HepG2 (cell line): ENCODE results near the gene SNX11.

Experiments used
- CTCF ChIP-seq: sonication (generic); formaldehyde crosslinking; IDR thresholded peaks from 2 replicates; pipeline ENCODE4 v1.5.0; 2020; ENCODE audit warnings: mild to moderate bottlenecking, missing genetic modification reagents, moderate library complexity
- DNMT3B ChIP-seq: conservative IDR thresholded peaks from 2 replicates; pipeline ENCODE4 v1.6.1; 2016; ENCODE audit warnings: missing biosample characterization, control low read depth
- IKZF1 ChIP-seq: fragments of 450-650 bp; IDR thresholded peaks from 2 replicates; pipeline ENCODE4 v1.7.1; 2016
- MAFK ChIP-seq, 2 experiments: IDR thresholded peaks in 1 of 2; conservative IDR thresholded peaks in 1 of 2; 2 replicates each; pipeline ENCODE4 v1.6.1; 2011; ENCODE audit warnings: improper control_type of control experiment in 2 of 2, low read length in 2 of 2
- NCOR1 ChIP-seq: fragments of 200-600 bp; sonication (generic); IDR thresholded peaks from 2 replicates; pipeline ENCODE4 v1.7.0; 2017; ENCODE audit warnings: antibody characterized with exemption, low read length, borderline replicate concordance
- RELA ChIP-seq: sonication (generic); formaldehyde crosslinking; IDR thresholded peaks from 2 replicates; pipeline ENCODE4 v1.4.0; 2020; ENCODE audit warnings: missing genetic modification reagents
- REST ChIP-seq, 2 experiments: IDR thresholded peaks; 2 replicates each; pipeline ENCODE4 v1.6.1; 2011 to 2012; ENCODE audit warnings: low read length in 2 of 2, borderline replicate concordance in 1 of 2, low read depth in 1 of 2, mild to moderate bottlenecking in 1 of 2, moderate library complexity in 1 of 2
- RFX5 ChIP-seq: IDR thresholded peaks from 2 replicates; pipeline ENCODE4 v1.6.1; 2011; ENCODE audit warnings: low read depth, low read length, improper control_type of control experiment
- ZNF274 ChIP-seq: sonication (generic); formaldehyde crosslinking; IDR thresholded peaks from 2 replicates; pipeline ENCODE4 v1.5.1; 2020; ENCODE audit warnings: mild to moderate bottlenecking, missing genetic modification reagents
- ZZZ3 ChIP-seq: sonication (generic); formaldehyde crosslinking; IDR thresholded peaks from 2 replicates; pipeline ENCODE4 v1.4.0; 2020; ENCODE audit warnings: missing genetic modification reagents, mild to moderate bottlenecking, borderline replicate concordance

- TF ChIP-seq CTCF, result no peak
- TF ChIP-seq DNMT3B (CRISPR knock-in tag), result no peak
- TF ChIP-seq RELA (CRISPR knock-in tag), result no peak
- no peak for TF ChIP-seq ZZZ3 (CRISPR knock-in tag)
- TF ChIP-seq REST (IDR thresholded peaks at IDR 0.05; ENCODE audit: borderline replicate concordance in 1 of 2, low read depth in 1 of 2, low read length in 2 of 2), result no peak
- TF ChIP-seq NCOR1, result no peak
- TF ChIP-seq ZNF274 (CRISPR knock-in tag), result no peak
- TF ChIP-seq RFX5, result no peak
- no peak for TF ChIP-seq IKZF1
- no peak for TF ChIP-seq MAFK (conservative IDR thresholded peaks at IDR 0.05 in 1 of 2, IDR thresholded peaks at IDR 0.05 in 1 of 2; ENCODE audit: low read length in 2 of 2)
These were observed 18.4 kb downstream of the SNX11 start for GRCh38 chr17:48125829-48126531.
